Measurements from ENCODE around the gene ACADVL.
"Not testable (repeated sequence)": the region's sequence is repeated elsewhere in the genome, so short reads cannot be mapped to it uniquely, and the experiment has no call there.

Gene ACADVL

DNA sequence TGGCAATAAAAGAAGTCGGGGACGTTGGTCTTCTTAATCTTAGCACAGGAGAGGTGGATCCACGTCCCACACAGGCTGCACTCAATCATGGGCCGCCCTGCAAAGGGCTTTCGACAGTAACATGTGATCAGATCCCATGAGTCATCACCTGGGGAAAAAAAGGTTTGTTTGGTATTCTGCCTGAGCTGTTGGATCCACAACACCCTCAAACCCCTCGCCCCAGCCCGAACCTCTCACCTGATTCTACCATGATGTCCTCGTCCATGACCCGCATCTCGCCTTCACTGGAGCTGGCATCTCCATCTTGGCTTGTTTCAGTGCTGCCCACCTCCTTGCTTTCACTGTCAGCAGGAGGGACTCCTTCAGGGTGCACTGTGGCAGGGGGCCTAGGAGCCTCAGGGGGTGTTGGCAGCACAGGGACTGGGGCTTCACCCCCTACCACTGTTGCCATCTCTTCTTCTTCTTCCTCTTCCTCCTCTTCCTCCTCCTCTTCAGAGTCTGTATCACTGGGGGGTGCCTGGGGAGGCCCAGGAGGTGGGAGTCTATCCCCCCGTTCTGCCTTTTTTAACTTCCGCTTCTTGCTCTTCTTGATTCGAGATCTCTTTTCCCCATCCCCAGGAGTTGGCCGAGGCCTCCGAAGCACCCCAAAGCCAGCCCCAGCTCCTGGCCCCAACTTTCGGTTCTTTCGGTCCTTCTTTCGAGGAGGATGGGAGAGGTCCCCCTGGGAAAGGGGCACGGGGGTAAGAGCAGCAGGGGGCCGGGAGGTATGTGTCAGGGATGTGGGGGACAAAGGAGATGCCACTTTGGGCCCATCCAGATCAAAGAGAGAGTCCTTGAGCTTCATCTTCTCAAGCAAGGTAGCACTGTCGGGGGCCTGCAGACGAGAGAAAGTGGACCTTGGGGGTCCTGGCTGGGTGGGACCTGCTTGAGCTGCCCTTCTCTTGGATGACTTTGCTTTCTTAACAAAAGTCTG is 16.2 kb downstream of the ACADVL start:
- no peak for DNase-seq

DNA sequence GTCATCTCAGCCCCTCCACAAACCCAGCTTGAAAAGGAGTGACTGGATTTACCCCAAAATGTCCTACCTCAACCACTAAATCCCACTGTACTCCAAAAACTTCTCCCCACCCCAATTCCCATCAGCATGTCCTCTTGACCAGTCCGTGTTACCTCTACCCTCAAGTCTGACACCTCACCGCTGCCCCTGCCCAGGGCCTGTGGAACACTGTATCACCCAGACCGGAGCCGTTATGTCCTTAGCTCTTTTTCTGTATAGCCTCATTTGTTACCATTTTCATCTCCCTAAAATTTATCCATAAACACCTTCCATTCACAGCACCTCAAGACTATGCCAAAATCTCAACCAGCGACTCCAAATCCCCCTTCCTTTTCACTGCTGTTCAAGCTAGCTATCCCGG is 17.1 kb downstream of the ACADVL start:
- DNase-seq: no peak

DNA sequence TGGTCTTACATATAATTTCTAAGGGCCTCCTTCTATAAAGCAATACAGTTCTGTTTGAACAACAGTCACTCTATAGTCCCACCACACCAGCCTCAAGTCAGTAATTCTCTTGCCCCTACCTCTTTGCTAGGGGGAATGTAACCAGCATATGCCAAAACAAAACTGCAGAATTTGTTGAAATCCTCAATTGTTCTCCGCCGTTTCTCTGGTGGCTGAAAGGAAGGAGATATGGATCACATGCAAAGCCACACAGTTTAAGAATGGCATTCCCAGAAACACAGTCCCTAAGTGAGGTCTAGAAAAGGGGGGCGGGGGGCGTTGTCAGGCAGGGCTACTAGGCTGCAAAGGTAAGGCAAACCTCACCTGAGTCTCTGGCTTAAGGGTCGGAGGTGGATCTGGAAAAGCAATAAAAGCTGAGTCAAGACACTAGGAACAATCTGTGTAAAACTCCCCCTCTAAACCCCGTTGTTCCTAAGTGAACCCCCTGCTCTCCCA is 17.6 kb downstream of the ACADVL start:
- DNase-seq: no peak

DNA sequence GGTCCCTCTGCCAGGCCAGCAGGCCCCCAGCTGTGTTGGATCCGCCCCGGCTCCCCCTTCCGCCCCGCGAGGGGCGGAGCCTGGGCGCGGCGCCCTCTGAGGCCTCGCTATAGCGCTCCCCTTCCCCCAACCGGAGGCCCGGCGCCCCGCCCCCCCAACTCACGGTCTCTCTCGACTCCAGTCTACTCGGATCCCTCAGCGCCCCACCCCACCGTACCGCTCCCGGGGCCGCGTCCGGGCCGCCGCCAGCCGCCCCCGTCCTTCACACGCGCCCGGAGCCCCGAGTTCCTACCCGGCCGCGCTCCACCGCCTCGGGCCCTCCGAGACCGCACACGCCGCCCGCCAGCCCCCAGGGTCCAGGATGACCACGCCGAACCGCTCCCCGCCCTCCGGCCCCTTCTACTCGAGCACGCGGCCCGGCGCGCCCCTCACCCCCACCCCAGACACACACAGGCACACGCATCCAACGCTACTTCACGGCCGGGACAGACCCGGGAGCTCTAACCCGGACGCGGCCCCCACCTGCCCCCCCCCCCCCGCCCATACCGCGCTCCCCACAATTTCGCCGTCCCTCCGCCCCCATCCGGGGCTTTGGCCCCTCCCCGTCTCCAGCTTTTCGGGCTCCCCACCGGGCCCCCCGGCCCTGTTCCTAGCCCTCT is 18.2 kb downstream of the ACADVL start:
- DNase-seq: no peak

DNA sequence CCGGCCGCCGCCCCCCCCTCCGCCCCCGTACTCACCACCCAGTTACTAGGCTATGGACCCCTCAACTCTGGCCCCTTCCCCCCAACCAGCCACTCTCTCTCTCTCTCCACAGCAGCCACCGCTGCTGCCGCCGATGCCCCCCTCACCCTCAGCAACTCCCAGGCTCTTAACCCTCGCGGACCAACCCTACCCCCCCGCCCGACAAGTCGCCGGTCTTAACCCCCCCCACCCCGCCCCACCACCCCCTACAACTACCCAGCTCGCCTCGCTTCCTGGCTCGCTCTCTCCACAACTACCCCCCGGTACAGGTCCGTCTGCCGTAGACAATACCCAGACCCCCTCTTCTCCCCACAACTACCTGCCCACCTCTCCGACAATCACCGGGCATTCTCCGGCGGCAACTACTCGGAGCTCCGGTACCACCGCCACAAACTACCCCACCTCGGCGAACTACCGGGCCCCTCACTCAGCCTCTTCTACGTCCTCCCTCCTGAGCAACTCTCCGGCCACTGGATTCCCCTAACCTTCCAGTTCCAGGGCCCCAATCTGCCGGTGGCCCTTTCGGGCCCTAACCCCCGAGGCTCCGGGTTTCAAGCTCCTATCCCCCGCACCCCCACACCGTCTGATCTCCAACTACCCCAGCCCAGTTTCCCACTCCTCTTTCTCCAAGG is 18.8 kb downstream of the ACADVL start:
- DNase-seq: no peak

DNA sequence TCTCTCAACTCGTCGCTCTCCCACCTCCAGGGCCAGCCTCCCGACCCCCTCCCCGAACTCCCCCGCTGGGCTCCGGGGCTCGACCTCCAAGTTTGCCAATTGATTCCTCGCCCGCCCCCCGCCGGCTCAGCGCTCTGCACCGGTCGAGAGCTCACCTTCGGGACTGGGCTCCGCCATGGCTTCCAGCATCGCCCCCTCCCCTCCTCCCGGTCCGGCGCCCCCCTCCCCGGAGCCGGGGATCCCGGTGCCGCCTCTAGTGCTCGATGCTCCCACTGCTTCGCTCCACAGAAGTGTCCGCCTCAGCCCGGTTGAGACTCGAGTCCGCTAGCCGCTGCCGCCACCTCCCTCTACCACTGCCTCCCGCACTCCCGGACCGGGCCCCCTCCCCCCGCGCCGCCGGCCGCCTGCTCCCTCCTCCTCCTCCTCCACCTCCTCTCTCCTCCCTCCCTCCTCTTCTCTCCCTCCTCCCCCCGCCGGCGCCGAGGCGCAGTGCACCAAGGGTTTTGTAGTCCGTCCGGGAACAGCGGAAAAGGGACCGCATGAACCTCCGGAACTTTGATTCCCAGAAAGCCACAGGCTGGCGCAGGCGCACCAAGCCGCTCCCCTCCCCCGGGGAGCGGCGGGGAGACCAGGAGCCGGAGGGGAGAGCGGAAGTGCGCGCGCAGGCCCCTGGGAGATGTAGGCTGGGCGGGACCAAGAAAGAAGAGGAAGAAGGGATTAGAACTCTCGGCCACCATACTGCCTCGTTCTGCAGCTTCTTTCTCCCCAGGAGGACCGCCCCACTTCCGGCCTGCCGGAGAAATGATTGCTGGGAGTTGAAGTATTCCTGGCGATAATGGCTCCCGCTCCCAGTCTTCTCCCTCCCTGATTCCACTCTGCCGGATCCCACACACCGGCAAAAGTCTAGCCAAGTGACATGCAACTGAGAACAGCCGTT is 19.6 kb downstream of the ACADVL start, which contains the start of gene PHF23:
Gene PHF23, minus strand, starts transcription at position 367 of the 937 bp plus-strand sequence. Its CDS starts 178 bp downstream, at position 189.
- DNase-seq: peak; percentile 84

DNA sequence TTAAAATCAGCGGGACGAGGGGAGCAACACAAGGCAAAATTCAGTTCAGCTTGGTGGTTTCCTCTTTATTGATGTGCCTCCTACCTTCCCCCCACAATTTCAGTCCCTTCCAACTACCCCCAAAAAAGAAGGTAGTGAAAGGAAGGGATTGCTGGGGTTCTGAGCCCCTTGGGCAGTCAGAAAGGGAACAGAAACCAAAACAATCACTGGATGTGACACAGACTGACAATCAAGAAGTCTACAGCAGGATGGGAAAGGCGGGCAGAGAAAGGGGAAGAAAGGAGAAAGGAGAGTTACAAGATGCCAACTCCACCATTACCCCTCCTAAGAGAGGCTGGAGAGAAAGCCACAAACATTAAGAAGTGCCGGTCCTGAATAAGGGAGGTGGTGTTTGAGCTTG is 20.6 kb downstream of the ACADVL start:
- no peak for DNase-seq

DNA sequence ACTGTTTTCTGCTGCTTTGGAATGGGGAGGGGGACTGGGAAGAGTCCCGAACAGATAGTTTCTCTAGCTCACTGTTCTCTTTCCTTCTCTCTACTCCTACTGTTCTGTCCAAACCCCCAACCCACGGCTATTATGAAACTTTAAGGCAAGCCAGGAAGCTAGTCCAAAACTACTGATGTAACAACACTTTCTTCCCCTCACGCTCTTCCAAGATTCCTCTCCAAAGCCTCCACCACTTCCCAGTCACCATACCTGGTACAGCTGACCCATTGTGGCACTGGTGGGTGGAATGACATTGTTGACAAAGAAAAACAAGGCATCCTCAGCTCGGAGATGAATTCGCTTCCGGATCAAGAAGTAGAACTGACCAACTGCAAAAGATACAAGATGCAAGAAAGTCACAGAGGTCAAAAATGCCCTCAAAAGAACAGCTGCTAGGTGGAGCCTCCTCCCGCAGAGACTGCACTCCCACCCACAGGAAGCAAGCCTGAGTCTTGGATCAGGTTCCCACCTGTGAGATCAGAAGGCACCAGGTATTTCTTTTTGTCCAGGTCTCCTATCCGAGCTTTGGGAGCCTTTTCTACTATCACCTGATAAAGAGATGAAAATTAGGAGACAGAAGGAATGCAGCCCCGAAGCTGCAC is 21.5 kb downstream of the ACADVL start:
- DNase-seq: no peak

DNA sequence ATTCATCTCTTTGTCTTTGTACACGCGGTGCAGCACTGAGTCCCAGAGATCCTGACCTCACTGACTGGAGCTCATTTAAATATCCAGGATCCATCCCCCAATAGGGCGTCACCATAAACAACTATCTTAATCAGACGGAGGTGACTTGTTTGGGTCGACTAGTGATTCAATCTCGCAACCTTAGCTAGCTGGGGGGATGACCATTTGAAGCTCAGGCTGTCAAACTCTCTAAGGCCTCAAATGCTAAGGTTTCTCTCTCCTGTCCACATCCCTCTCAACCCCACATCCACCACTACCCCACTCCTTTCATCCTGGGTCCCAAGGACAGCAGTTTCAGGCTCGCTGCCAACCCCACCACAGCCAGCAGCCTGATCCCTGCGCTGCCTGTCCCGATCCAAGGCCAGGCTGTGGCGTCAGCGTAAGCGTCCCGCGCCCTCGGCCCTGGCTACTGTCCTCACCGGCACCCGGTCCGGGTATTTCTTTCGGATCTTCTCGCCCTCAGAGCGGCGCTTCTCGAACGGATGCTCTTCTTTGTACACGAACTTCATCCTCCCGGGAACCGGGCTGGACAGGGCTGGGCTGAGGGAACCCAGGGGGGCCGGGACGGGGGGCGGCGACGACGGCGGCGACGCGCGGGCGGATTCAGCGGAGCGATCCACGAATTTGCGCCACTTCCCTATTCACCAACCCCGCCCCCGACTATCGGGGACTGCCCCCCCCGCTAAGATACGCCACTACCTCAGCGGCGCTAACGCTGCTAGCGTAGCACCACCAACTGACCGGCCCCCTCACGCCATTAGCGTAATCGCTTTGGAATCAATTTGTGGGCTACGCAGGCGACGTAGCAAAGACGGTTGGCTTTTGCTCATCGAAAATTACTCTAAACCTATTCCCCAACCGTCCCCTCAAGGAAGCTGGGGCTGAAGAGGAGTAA is 22.3 kb downstream of the ACADVL start, which contains the start of gene GABARAP:
Gene GABARAP, minus strand, starts transcription at position 667 of the 934 bp plus-strand sequence. Its CDS starts 119 bp downstream, at position 548.
- peak; percentile 62 for DNase-seq

DNA sequence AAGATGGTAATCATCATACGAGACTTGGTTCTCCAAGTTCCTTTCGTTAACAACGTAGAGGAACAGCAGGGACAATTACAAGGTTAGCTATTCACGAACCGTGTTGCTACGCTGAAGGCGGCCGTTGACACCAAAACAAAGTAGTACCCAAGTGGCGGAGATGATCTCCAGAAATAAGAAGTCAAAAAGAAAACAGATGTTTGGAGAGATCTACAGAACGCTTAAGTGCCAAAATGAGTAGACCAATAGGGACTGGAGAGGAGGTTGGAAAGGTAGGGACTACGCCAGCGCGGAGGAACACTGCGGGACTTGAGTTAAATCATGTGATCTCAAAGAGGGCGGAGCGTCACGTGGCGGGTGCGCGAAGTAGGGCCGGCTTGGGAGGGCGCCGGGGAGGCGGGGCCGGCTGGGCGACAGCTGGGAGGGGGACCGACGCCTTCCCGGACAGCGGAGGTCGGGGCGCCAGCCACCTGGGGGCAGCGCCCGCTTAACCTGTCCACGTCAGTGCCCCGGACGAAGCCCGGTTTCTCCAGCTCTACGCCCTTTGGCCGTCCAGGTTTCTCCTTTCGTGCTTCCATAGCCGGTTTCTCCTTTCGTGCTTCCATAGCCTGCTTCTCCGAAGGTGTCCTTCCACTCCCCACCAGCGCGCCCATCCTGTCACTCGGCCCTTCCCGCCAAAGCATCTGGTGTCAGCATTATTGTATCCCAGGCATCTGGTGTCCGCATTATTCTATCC is 23.1 kb downstream of the ACADVL start:
- peak; percentile 63 for DNase-seq

DNA sequence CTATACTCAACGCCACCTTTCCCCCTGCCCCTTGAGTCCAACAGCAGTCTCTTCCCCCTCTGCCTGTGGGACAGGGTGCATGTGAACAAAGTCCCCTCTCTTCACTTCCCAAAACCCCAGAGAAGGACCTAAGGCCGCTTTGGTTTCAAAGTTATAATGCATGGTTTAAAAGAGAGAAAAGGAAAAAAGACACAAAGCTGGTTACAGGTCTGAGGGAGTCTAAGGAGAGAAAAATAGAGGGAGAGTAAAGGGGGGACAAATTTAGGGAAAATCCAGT is 23.7 kb downstream of the ACADVL start:
- DNase-seq: no peak

DNA sequence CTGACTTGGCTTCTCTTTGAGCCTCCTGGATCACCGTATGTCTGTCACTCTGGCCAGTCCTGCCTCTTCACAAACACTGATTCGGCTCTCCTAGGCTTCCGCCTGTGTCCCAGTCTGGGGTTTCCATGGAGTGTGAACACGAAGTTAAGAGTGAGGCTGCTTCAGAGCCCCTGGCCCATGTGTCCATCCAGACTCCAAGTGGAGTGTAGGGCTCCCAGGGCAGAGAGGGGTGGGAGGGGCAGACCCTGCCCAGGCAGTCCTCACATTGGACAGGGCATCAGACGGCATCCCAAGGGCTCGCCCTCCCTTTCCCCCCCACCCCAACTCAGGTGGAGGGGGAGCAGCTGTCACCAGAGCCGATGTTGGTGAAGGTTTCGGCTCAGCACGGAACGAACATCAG is 24.1 kb downstream of the ACADVL start:
- not testable (repeated sequence) for DNase-seq

DNA sequence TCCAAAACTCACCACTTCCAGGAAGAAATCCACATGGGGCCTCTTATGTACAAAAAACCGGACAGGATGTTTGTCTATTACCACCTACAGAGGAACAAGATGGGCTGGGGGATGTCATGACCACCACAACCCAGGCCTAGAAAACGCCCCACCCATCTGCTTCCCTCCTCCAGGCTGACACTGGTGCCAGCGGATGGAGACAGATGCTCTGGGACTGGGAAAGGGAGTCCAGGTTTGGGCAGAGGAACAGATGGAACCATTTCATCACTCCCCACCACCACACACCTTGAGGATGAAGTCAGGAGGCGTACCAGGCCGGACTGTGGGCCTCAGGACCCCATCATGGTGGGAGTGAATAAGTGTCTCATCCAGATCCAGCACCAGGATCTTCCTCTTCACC is 27.0 kb downstream of the ACADVL start:
- no peak for DNase-seq

DNA sequence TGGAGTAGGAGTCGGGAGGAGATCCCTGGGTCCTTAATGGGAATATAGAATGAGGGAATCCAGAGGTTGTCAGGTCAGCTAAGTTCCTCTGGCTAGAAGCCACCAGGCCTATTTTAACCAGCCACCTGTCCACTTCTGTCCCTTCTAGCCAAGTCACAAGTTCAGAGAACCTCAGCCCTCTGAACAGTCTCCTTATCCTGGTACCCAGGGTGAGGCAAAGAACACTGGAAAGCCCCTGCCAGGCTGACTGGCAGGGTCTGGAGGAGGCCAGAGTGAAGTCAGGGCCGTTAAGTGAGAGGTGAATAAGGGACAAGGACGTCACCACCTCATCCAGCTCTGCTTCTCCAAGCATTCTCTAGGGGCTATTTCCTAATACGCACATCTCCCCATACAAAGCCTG is 29.1 kb downstream of the ACADVL start:
- no peak for DNase-seq

DNA sequence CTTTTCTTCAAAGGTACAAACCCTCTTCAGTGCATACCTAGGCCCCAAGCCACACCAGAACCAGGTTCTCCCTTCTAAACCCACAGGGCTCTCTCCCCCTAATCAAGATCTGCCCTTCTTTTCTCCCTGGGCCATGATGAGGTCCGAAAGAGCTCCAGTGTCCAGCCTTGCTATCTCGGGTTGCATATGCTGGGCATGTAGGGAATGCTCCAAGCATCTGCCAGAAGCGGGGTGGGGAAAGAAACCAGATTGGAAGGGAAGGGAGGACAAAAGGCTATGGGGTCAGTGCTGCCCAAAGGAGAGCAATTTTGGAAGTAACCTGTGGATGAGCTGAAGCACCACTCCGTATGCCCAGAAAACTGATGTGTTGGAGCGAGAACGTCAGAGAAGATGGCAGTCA is 29.5 kb downstream of the ACADVL start:
- no peak for DNase-seq

DNA sequence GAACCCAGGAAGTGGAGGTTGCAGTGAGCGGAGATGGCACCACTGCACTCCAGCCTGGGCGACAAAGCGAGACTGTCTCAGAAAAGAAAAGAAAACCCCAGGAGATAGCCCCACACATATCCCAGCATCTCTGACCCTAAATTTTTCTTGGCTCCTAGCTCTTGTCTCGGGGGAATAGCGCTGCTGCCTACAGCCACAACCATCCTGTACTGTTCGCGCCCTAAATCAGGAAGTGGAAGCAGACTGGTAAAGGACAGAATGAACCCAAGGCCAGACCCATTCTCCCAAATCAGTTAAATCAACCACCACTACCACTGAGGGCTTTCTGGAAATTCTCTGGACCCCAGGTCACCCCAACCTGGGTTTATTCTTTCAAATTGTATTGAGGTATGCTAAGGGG is 30.1 kb downstream of the ACADVL start:
- no peak for DNase-seq

DNA sequence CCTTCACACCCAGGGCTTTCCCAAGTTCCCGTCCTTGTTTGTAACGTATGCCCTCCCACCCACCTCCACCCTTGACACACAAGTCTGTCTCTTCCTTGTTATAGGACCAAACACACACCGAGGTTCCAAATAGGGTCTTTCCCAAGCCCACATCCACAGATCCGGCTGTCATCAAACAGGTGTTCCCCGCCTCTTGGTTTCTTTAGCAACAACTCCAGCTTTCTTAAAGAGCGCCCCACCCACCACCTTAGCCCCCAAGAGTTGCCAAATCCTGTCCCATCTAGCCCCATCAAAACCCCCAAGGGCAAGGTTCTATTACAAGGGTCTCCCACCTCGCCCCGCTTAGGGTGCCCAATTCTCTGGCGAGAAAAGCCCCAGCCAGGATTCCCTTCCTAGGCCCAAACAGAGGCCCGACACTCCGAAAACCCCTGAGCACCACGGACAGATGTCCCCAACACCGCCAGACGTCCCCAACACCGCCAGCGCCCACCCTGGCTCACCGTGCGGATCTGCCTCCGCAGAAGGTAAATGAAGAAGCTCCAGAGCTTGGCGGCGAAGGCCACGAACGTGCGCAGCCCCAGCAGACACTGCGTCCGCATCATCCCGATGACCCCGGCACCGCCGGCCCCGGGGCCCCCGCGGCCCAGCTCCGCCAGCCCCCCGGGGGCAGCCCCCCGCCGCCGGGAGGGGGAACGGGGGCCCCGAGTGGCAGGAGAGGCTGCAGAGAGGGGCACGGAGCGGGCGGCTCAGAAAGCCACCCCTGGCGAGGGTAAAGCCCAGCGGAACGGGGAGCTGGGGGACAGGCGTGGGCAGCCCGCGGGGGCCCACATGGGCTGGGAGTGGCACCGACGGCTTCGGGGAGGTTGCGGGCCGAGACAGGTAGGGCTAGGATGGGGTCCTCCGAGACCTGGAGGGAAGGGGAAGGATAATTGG is 31.2 kb downstream of the ACADVL start:
- no peak for DNase-seq

DNA sequence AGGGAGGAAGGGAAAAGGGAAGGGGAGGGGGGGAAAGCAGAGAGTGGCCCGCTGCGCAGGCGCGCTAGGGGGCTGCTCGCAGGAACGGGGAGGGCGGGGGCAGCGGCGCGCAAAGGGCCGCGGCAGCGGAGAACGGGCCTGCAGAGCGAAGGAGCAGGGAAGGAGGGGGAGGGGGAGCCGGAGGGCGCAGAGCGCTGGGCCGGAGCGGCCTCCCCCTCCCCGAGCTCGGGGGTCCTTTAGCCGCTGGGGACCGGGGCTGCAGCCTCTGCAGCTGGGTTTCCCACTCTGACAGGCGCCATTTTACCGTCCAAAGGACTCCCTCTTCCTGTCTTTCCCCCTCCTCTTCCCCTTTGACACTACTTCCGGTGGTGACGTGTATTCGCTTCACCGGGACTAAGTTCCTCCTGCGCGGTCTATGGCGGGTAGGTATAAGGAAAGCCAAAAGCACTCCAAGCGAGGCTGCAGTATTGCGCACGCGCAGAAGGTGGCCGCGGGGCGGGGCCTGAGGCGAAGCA is 32.0 kb downstream of the ACADVL start, which contains the start of gene CTDNEP1:
Gene CTDNEP1, minus strand, starts transcription at position 74 of the 515 bp plus-strand sequence. CDS start 438 bp downstream, outside the sequence.
- peak; percentile 85 for DNase-seq

Measured in KG1 (cell line).